NT2/D1 (cell line): ENCODE results near the gene EFCAB8.

ENCODE experiments used
- SUZ12 ChIP-seq: IDR thresholded peaks from 2 replicates; pipeline ENCODE4 v1.6.1; 2011; ENCODE audit not compliant: insufficient read length, insufficient read depth; ENCODE audit errors: extremely low read depth
- ZNF274 ChIP-seq: IDR thresholded peaks from 2 replicates; pipeline ENCODE4 v1.6.1; 2011; ENCODE audit warnings: mild to moderate bottlenecking, low read depth, low read length

- TF ChIP-seq ZNF274: no peak
- TF ChIP-seq SUZ12: no peak
Measured at GRCh38 chr20:32988008-32988407, 129.3 kb downstream of the EFCAB8 start.
